Esophagus muscularis mucosa (tissue), 4 donors: ENCODE results near the gene ANO3.

ENCODE experiments used
- CTCF ChIP-seq, 3 experiments: fragments of 200-600 bp in 2 of 3; fragments of 450-650 bp in 1 of 3; sonication (generic) in 2 of 3; IDR thresholded peaks; one replicate each; pipeline ENCODE4 v1.5.1; 2017 to 2019; ENCODE audit warnings: antibody characterized with exemption in 3 of 3, mild to moderate bottlenecking in 2 of 3, moderate library complexity in 1 of 3
- EP300 ChIP-seq: sonication (generic); formaldehyde crosslinking; IDR thresholded peaks from one replicate; pipeline ENCODE4 v1.6.1; 2017; ENCODE audit warnings: antibody characterized with exemption
- POLR2A ChIP-seq: fragments of 450-650 bp; IDR thresholded peaks from one replicate; pipeline ENCODE4 v1.6.1; 2017; ENCODE audit warnings: antibody characterized with exemption, moderate library complexity, mild to moderate bottlenecking, low read depth
- POLR2AphosphoS5 ChIP-seq, 2 donors: sonication (generic); formaldehyde crosslinking; IDR thresholded peaks; one replicate each; pipeline ENCODE4 v1.6.1; 2017; ENCODE audit warnings: antibody characterized with exemption in 2 of 2

- TF ChIP-seq EP300 (no peak), POLR2A (no peak), CTCF (IDR thresholded peaks at IDR 0.05) (no peak), POLR2AphosphoS5 (IDR thresholded peaks at IDR 0.05) (no peak)
Measured at GRCh38 chr11:26344647-26345046, 12.7 kb downstream of the ANO3 start.
